Putamen (tissue), 1 donor: ENCODE measurements around the gene FAM149A.

Source experiments
- DNase-seq: peaks from one replicate; pipeline ENCODE4 v3.0.0-alpha.2; 2016; ENCODE audit warnings: low spot score

The FAM149A gene

DNA sequence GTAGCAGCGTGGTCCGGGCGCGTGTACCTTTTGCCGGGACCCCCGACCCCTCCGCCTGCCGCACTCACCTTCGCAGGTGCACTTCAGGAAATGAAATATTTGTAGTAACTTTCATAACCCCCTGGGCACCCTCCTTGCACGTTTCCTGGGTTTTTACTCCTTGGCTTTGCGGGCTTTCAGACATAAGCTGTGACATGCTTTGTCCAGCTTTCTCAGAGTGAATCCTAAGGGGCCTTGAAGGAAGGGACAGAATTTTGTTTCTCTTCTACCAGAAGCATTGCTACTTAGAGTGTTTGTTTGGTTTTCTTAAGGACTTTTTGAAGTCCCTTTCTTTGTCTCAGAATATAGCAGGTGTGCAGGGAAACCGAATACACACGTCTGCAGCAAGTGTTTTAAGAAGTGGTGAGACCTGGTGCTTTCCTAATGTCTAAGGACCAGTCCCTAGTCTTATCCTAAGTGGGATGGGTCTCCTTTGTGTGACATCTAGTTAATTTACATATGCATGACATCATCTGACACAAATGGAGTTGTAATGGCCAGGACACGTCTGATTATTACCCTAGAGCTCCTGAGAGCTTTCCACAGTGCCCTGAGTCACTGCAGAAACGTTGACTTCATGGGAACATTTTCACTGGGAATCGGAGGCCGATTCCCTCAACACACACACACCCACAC is 1.3 kb downstream of the FAM149A start:
- DNase-seq: peak; percentile 43

DNA sequence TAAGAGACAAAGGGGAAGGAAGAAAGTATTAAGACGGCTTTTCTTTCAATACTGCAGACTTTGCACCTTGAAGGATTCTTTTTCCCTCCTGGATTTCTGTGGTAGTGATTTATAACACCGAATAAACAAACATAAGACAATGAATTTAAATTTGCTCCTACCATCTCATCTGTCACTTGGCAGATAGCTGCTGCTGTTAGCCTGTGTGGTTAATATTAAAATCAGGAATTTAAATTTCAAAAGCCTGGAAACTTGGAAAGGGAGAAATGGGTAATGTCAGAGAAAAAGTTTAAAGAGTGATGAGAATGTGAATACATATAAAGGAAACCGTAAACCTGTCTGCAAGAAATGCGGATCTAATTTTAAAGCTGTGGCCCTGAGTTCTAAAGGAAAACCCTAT is 3.4 kb downstream of the FAM149A start:
- DNase-seq: no peak

GRCh38 chr4:186108391-186108790 is 3.9 kb downstream of the FAM149A start:
- DNase-seq: no peak

DNA sequence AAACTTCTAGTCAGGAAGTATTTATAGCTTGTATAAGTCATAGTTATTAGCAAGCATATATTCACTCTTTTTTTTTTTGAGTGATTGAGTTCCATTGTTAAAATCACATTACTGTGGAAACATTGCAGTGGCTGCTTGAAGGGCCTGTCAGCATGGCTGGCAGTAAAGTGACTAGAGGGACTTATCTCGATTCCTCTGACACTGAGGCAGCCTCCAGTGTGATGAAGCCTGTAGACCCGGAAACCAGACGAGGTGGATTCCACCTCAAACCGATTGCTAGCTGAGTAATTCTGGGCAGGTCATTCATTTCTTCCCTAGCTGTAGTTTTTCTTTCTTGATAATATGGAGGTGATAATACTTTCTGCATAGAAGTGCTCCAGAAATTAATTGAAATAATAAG is 4.7 kb downstream of the FAM149A start:
- no peak for DNase-seq

- DNase-seq: no peak
These were observed 12.2 kb downstream of the FAM149A start for GRCh38 chr4:186116697-186117096.

- DNase-seq: no peak
These were observed 14.1 kb downstream of the FAM149A start for GRCh38 chr4:186118582-186118981.

- no peak for DNase-seq
These were observed 16.6 kb downstream of the FAM149A start for GRCh38 chr4:186121057-186121456.

DNA sequence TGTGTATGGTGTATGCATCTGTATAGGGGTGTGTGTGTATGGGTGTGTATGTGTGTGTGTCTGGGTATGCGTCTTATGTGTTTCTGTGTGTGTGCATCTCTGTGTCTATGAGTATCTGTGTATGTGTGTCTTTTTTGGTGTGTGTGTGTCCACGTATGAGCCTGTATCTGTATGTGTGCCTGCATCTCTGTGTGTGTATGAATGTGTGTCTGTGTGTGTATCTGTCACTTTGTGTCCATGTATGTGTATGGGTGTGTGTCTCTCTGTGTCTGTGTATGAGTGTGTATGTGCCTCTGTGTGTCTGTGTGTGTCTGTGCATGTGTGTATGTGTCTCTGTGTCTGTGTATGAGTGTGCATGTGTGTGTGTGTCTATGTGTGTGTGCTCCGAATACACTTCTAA is 24.3 kb downstream of the FAM149A start:
- no peak for DNase-seq

DNA sequence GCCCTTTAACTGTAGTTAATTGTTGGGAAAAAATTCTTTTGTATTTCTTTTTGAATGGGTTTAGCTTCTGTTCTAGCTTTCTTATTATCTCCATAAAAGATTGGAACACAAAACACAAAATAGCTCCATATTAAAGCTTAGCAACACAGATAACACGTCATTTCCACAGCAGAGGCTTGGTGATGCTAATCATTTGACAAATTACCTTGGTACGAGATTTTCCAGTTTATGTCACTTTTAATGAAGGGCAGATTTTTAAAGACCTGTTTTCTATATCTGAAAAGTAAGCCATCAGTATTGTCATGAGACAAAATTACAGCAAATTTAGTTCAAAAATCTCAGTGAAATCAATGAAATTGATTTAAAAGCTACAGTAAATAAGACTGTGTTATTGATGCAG is 27.4 kb downstream of the FAM149A start:
- no peak for DNase-seq

DNA sequence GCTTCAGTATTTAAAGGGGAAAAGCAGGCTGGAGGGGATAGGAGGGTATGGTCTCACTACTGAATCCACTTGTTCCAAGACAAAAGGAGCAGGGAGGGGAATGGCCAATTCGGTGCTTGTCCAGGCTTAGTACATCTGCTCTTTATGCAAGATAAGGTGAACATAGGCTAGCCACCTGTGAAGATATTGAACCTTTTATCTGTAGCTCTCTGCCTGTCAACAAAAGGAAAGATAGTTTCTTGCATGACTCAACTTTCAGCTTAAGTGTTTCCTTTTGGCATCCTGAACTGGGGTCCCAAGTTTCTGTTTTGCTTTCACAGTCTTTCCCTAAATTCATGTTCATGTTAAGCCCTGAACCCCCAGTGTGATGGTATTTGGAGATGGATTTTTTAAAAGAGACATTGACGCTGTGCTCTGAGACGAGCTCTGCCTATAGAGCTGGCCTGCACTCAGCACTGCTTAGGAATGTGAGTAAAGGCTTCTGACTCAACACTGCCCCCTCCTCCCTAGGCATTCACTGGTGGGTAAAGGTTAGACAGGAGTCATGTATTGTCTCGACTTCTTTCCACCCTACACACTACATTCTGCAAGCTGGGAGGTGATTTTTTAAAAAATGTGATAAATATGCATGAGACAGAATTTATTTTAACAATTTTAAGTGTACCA is 28.2 kb downstream of the FAM149A start:
- DNase-seq: no peak

DNA sequence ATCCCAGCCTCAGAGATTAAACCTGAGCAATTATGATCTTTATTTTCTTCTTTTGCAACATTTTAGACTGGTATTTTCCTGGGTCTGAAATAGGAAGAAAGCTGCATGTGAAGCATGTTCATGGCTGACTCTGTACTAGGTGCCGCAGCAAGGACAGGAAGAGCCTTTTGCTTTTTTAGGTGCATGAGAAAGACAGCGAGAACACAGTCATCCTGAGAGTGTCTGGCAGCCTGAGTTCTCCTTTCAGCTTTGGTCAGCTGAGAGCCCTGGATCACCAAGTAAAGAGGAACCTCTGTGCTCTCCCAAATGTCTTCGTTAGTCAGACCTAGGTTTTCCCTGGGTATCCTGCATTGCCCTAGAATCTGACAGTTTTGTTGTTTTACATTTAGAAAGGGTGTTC is 29.8 kb downstream of the FAM149A start:
- DNase-seq: peak; percentile 42

DNA sequence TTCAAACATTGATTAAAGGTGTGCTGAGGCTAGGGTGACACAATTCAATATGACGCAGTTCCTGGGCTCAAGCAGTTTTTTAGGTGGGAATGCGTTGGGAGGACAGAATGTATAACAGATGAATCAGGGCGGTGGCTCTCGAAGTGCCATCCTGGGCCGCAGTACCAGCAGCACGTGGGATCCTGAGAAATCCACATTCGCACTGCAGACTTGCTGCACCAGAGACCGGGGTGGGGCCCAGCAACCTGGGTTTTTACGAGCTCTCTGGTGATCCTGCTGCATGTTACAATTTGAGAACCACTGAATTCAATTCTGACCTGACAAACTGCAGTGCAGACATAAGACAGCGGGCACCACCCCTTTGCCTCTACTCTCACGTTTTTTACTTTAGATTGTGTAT is 30.4 kb downstream of the FAM149A start:
- no peak for DNase-seq

DNA sequence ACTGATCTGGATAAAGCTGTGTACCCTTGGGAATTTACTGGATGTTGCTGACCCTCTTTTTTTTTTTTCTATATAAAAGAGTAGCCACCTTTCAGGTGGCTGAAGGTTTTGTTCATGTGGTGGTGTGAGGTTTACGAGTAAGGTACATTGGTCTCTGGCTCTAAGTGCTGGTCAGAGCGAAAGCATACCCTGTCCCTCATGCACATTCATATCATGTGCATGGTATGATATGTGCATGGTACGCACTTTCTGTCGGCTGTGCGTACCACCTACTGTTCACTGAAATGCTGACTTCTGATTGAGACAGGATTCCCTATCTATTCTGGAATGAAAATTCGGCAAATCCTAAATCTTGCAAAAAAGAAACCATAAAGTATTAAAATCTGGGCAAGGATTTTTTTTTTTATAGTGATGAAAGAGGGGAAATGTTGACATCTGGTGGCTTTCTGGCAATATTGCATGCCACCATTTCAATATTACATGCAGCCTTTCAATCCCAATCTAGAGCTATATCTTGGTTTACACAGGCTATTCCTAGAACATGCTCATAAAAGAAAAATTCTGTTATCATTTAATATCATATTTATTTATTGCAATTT is 32.8 kb downstream of the FAM149A start:
- no peak for DNase-seq

- DNase-seq: peak; percentile 26
These were observed 39.9 kb downstream of the FAM149A start for GRCh38 chr4:186144198-186144945.

DNA sequence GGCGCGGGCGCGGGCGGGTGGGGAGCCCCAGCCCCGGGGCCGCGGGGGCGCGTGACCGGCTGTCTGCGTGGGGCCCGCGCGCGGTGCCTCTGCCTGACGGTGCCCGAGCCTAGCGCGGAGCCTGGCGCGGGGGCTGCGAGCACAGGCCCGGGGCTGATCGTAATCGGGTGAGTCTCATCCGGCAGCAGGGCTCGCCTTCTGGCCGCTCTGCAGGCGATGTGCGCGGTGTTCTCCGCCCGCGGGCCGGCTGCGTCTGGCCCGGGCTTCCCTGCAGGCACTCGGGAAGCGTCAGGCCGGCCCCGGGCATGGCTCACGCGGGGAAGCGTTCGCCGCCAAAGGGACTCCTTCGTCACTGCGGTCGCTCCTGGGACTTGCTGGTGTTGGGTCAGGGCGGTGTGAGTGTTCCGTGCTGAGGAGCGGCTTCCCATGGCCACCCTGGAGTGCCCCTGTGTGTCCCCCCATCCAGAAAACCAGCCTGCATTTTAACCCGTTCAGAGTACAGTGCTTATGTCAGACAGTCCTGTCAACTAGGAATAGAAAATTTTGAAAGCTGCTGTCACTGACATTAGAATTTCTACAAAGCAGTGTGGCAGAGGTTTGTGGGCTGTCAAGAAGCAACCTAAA is 40.6 kb downstream of the FAM149A start:
- peak; percentile 44 for DNase-seq

GRCh38 chr4:186146458-186146857 is 42.0 kb downstream of the FAM149A start:
- DNase-seq: no peak

GRCh38 chr4:186148336-186148975 is 44.0 kb downstream of the FAM149A start:
- DNase-seq: no peak

DNA sequence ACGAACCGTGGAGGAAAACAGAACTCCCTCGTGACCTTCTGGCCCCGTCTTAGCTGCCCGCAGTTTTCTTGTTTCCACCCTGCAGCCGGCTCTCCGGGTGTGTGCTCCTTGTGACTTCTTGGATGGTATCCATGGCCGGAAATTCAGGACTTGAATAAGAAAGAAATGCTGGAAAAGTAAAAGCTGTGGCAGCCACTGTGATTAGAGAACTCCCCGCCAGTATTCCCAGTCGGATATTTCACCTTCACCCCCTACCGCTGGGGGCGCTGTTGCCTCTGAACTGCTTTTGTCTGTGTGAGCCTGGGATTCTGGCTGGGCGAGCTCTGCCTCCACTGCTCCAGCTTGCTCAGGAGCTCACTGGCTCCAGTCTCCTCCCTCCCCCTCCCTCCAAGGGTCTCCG is 45.4 kb downstream of the FAM149A start:
- peak; percentile 43 for DNase-seq

DNA sequence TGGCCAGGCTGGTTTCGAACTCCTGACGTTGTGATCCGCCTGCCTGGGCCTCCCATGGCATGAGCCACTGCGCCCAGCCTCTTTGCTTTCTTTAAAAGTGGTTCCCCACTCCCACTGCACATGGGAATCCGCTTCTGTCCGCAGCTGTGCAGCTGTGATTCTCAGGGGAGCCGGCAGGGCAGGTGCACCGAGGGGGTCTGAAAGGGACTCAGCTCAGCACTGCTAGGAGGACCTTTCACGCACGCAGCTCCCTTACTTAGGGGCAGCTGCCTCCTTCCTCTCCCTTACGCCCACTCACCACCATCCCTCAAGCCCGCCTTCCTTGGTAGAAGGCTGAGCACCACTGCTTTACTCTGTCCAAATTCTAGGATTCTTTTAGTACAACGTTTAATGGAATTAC is 46.4 kb downstream of the FAM149A start:
- no peak for DNase-seq

DNA sequence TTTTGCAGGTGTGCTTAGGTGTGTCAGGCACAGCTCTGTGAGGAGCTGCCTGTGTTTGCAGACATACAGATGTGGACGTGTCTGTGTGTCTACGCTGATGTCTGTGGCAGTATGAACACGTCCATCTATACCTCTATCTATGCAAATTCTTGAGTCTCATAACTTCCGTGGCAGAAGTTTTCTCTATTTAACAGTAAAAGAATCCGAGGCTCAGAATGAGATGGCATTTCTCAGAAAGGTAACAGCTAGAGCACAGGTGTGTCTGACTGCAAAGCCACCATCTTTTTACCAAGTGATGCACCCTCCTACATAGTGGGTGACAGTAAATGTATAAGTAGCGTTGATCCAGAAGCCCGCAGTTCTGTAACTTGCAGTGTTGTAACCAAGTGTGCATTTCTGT is 47.0 kb downstream of the FAM149A start:
- DNase-seq: no peak

GRCh38 chr4:186158021-186158813 is 53.7 kb downstream of the FAM149A start:
- no peak for DNase-seq
